Astrocyte of the spinal cord (primary cell): Measurements from ENCODE around the gene SHBG.
A peak's percentile ranks its signal among the peaks of the same experiment; 100 is the strongest.
"Not testable (repeated sequence)": the region's sequence is repeated elsewhere in the genome, so short reads cannot be mapped to it uniquely, and the experiment has no call there.

Source experiments
- DNase-seq: peaks from one replicate; pipeline ENCODE4 v3.0.0; 2011; ENCODE audit warnings: low read depth, low spot score
- H3K4me3 ChIP-seq: 2 replicates; pipeline ENCODE4 v1.5.1; 2011; ENCODE audit warnings: low read depth, mild to moderate bottlenecking, low read length, moderate library complexity
- in situ Hi-C: cut with HindIII; loops from 2 replicates; pipeline ENCODE4 v1.10.0; 2017; ENCODE audit warnings: low sequenced_read_pairs
- TF ChIP-seq, protein P1 (sequence below): IDR thresholded peaks from 2 replicates; pipeline ENCODE4 v1.5.1; 2012; ENCODE audit warnings: low read depth, mild to moderate bottlenecking, low read length, inconsistent platforms

SHBG gene

DNA sequence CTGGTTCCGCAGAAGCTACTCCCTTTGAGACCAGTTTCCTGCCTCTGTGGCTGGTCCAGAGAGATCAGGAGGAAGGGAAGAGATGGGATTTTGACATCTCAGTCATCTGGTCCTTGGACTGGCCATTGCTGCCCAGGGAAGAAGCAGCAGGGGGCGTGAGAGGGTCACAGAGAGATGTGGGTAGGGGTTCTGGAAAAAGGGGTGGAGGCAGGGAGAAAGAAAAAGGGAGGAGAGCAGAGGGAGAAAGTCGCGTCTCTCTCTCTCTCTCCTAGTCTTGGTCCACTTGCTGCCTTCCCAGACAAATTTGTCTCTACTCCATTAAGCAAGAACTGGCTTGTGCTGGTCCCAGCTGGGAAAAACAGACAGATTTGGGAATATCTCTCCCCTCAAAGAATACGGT is 4.4 kb downstream of the SHBG start:
- no peak overlapping the region for H3K4me3 ChIP-seq
- in situ Hi-C loops: no loop called here
- peak; percentile 9 for DNase-seq
- TF ChIP-seq, protein P1, sequence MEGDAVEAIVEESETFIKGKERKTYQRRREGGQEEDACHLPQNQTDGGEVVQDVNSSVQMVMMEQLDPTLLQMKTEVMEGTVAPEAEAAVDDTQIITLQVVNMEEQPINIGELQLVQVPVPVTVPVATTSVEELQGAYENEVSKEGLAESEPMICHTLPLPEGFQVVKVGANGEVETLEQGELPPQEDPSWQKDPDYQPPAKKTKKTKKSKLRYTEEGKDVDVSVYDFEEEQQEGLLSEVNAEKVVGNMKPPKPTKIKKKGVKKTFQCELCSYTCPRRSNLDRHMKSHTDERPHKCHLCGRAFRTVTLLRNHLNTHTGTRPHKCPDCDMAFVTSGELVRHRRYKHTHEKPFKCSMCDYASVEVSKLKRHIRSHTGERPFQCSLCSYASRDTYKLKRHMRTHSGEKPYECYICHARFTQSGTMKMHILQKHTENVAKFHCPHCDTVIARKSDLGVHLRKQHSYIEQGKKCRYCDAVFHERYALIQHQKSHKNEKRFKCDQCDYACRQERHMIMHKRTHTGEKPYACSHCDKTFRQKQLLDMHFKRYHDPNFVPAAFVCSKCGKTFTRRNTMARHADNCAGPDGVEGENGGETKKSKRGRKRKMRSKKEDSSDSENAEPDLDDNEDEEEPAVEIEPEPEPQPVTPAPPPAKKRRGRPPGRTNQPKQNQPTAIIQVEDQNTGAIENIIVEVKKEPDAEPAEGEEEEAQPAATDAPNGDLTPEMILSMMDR: peak; percentile 70

DNA sequence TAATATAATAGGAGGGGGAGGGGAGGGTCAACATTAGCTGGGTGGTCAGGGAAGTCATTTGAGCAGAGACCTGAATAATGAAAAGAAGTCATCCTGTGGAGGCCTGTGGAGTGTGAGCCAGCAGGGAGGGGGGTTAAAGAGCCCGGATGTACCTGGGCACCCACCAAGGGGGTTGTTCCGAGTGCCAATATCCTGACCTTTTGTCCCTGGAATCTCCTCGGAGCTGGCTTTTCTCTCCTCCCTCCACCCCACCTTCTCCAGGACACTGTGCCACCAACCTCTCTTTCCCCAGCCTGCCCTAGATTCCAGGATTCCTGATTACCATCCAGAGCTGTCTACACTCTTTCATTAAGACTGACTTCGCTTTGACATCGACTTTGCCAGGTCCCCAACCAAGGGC is 6.2 kb downstream of the SHBG start:
- in situ Hi-C loops: no loop called here
- TF ChIP-seq, protein P1: no peak
- no peak for DNase-seq

DNA sequence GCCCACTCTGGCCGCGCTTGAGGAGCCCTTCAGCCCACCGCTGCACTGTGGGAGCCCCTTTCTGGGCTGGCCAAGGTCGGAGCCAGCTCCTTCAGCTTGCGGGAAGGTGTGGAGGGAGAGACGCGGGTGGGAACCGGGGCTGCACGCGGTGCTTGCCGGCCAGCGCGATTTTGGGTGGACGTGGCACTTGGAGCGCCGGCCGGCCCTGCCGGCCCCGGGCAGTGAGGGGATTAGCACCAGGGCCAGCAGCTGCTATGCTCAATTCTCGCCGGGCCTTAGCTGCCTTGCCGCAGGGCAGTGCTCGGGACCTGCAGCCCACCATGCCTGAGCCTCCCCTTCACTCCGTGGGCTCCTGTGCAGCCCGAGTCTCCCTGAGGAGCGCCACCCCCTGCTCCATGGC is 10.8 kb downstream of the SHBG start:
- H3K4me3 ChIP-seq: no peak overlapping the region
- in situ Hi-C loops: no loop called here
- TF ChIP-seq, protein P1: no peak
- DNase-seq: no peak

More for the DNA sequence above, 6.2 kb downstream of the SHBG start:
- H3K4me3 ChIP-seq: no peak overlapping the region

DNA sequence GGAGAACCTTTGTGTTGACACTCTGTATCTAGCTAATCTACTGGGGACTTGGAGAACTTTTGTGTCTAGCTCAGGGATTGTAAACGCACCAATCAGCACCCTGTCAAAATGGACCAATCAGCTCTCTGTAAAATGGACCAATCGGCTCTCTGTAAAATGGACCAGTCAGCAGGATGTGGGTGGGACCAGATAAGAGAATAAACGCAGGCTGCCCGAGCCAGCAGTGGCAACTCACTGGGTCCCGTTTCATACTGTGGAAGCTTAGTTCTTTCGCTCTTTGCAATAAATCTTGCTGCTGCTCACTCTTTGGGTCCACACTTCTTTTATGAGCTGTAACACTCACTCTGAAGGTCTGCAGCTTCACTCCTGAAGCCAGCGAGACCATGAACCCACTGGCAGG is 11.7 kb downstream of the SHBG start:
- H3K4me3 ChIP-seq, in situ Hi-C loops, DNase-seq: not testable (repeated sequence)

DNA sequence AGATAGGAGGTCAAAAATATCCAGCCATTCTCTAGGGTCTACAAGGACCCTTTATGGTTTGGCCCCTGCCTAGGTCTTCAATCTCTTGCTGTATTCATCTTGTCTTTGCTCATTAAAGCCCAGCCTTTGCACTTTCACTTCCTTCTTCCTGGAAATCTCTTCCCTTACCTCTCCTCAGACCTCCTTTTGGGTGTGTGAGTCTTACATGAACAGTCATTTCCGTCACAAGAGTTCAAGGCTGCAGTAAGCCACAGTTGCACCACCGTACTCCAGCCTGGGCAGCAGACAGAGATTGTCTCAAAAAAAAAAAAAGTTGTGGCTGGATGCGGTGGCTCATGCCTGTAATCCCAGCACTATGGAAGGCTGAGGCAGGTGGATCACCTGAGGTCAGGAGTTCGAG is 14.8 kb downstream of the SHBG start:
- no peak for DNase-seq
- in situ Hi-C loops: no loop called here
- H3K4me3 ChIP-seq: no peak overlapping the region
- TF ChIP-seq, protein P1: no peak

DNA sequence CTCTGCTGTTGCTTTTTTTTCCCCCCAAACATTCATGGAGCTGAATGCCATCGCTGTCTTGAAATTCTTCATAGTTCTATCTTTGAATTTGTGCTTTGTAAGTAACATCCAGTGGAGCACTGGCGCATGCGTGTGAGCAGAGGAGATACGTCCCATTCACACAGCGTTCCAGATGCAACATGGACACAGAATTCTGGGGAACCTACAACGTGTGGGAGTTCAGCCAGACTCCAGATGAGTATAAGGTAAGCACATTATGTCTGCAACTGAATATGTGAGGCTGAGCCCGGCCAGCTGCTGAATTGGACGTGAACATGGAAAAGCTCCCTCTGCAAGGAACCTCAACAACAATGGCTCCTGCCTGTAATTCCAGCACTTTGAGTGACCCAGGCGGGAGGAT is 16.5 kb downstream of the SHBG start:
- no peak for DNase-seq
- TF ChIP-seq, protein P1: no peak
- H3K4me3 ChIP-seq: no peak overlapping the region
- in situ Hi-C loops: no loop called here

DNA sequence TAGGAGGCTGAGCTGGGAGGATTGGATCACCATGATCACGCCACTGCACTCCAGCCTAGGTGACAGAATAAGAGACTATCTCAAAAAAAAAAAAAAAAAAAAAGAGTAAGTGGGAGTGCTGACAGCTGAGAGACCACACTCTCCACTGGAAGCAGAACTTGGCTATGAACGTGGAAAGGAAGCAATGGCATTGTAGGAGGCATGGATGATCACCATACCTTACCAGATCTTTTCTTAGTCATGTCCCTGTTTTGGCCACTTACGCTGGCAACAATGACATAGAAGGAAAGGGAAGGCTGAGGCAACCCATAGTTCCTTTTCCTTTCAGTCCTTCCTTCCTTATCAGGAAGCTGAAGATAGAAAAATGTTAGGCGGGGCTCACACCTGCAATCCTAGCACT is 17.1 kb downstream of the SHBG start:
- in situ Hi-C loops: no loop called here

More for the DNA sequence above, 17.1 kb downstream of the SHBG start:
- TF ChIP-seq, protein P1: no peak
- H3K4me3 ChIP-seq: no peak overlapping the region
- DNase-seq: no peak
